A673 (cell line): ENCODE data around the gene DLK1. TPM values are rescaled to one million over a fixed set of nuclear protein-coding genes. Genes with fewer than 3 reads are reported as not detected.

Experiments
- BruUV-seq: library from RNA; stranded (reverse); fragments of 400-500 nt; replicated peaks from 2 replicates; lab custom pipeline; 2021; lab: Mats Ljungman, UMichigan
- CTCF ChIA-PET: fragments of 300-600 bp; sonication (Branson Sonifier 250); formaldehyde crosslinking; loops from one replicate; lab custom pipeline; 2022; ENCODE audit warnings: antibody characterized with exemption; lab: Charles Lee
- POLR2A ChIA-PET: fragments of 300-600 bp; sonication (Branson Sonifier 250); formaldehyde crosslinking; loops from one replicate; lab custom pipeline; 2022; ENCODE audit warnings: antibody characterized with exemption; ENCODE audit not compliant: low non-redundant PET; lab: Charles Lee
- DNase-seq: peaks from one replicate; pipeline ENCODE4 v3.0.0-alpha.2; 2015; ENCODE audit warnings: low spot score
- H3K27ac ChIP-seq: fragments of 200-600 bp; sonication (generic); 2 replicates; pipeline ENCODE4 v1.5.1; 2016; ENCODE audit warnings: mixed run types, low read depth, mild to moderate bottlenecking, mixed read lengths, antibody characterized with exemption, low read length; ENCODE audit not compliant: poor library complexity, severe bottlenecking
- H3K27me3 ChIP-seq: fragments of 200-600 bp; sonication (generic); replicated peaks from 2 replicates; pipeline ENCODE4 v1.6.1; 2017; ENCODE audit warnings: mixed run types, low read depth, mild to moderate bottlenecking, mixed read lengths, antibody characterized with exemption, low read length; ENCODE audit not compliant: insufficient read depth, poor library complexity
- H3K36me3 ChIP-seq: fragments of 200-600 bp; sonication (generic); 2 replicates; pipeline ENCODE4 v1.6.1; 2016; ENCODE audit warnings: mixed run types, mild to moderate bottlenecking, mixed read lengths, antibody characterized with exemption, low read length; ENCODE audit not compliant: insufficient read depth, poor library complexity, severe bottlenecking
- H3K4me1 ChIP-seq: fragments of 200-600 bp; sonication (generic); 2 replicates; pipeline ENCODE4 v1.6.1; 2017; ENCODE audit warnings: mixed run types, mild to moderate bottlenecking, mixed read lengths, antibody characterized with exemption, low read length; ENCODE audit not compliant: insufficient read depth, poor library complexity, severe bottlenecking
- H3K4me3 ChIP-seq: fragments of 200-600 bp; sonication (generic); 2 replicates; pipeline ENCODE4 v1.5.1; 2016; ENCODE audit warnings: low read depth, mixed run types, mild to moderate bottlenecking, mixed read lengths, low read length; ENCODE audit not compliant: poor library complexity, severe bottlenecking
- H3K9me3 ChIP-seq: fragments of 200-600 bp; sonication (generic); 2 replicates; pipeline ENCODE4 v1.6.1; 2016; ENCODE audit warnings: mixed run types, low read depth, mild to moderate bottlenecking, mixed read lengths, antibody characterized with exemption, low read length; ENCODE audit not compliant: poor library complexity, severe bottlenecking
- EZH2 ChIP-seq: fragments of 200-600 bp; sonication (generic); IDR thresholded peaks from 2 replicates; pipeline ENCODE4 v1.6.1; 2017; ENCODE audit warnings: borderline replicate concordance, low read depth, mild to moderate bottlenecking, mixed read lengths, antibody characterized with exemption, low read length; ENCODE audit not compliant: poor library complexity, severe bottlenecking
- intact Hi-C: fragments of 100-400 bp; cut with micrococcal nuclease; formaldehyde crosslinking; loops from one replicate; pipeline ENCODE4 v1.10.0; 2022; ENCODE audit not compliant: unreplicated experiment
- total RNA-seq: library from RNA; stranded (reverse); gene quantifications from 2 replicates; pipeline ENCODE4 v1.2.3, GENCODE V29; 2021
- TF ChIP-seq, protein P1 (sequence below): fragments of 300-800, 200-600 bp; sonication (generic); conservative IDR thresholded peaks from 2 replicates; pipeline ENCODE4 v1.5.1; 2017; ENCODE audit warnings: low read depth, mild to moderate bottlenecking, antibody characterized with exemption, low read length, moderate library complexity, mixed read lengths

Gene DLK1
- total RNA-seq, 1 experiment from 2014 or later, result not detected

DNA sequence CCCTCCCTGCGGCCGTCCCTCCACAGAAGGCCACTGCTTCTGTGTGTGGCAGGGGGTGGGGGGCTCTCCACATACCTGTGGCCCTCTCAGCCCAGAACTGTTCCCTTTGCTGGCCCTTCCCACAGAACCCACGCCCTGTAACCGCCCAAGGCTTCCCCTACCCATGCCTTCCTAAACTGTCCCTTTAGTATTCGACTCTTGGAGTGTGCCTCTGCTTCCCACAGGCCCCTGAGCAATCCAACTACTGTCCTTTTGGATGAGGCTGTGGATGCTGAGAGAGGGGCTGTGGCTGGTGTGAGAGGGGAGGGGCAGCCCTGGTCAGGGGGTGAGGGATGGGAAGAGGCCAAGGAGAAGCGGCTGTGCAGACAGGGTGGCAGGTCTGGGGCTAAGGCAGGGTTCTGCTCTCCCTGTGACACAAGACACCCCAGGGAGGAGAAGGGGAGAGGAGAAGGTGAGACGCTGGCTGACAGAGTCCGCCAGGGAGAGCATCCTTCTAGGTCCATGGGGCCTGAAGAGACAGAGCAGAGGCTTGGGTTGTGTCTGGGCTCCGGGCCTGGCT is 46.0 kb downstream of the DLK1 start:
- DNase-seq, result no peak
- intact Hi-C loops, result no loop called here
- no TSS peak for BruUV-seq
- Histone ChIP-seq H3K4me1 (no peaks in the 10 kb centered on the region), H3K27me3 (no peaks in the 10 kb centered on the region), H3K9me3 (no peaks in the 10 kb centered on the region), H3K27ac (no peak overlapping the region), H3K4me3 (no peak overlapping the region), H3K36me3 (no peaks in the 10 kb centered on the region)
- ChIA-PET CTCF (no interaction called here), POLR2A (no interaction called here)
- TF ChIP-seq, protein P1, sequence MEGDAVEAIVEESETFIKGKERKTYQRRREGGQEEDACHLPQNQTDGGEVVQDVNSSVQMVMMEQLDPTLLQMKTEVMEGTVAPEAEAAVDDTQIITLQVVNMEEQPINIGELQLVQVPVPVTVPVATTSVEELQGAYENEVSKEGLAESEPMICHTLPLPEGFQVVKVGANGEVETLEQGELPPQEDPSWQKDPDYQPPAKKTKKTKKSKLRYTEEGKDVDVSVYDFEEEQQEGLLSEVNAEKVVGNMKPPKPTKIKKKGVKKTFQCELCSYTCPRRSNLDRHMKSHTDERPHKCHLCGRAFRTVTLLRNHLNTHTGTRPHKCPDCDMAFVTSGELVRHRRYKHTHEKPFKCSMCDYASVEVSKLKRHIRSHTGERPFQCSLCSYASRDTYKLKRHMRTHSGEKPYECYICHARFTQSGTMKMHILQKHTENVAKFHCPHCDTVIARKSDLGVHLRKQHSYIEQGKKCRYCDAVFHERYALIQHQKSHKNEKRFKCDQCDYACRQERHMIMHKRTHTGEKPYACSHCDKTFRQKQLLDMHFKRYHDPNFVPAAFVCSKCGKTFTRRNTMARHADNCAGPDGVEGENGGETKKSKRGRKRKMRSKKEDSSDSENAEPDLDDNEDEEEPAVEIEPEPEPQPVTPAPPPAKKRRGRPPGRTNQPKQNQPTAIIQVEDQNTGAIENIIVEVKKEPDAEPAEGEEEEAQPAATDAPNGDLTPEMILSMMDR, result no peak
- TF ChIP-seq EZH2, result no peak

DNA sequence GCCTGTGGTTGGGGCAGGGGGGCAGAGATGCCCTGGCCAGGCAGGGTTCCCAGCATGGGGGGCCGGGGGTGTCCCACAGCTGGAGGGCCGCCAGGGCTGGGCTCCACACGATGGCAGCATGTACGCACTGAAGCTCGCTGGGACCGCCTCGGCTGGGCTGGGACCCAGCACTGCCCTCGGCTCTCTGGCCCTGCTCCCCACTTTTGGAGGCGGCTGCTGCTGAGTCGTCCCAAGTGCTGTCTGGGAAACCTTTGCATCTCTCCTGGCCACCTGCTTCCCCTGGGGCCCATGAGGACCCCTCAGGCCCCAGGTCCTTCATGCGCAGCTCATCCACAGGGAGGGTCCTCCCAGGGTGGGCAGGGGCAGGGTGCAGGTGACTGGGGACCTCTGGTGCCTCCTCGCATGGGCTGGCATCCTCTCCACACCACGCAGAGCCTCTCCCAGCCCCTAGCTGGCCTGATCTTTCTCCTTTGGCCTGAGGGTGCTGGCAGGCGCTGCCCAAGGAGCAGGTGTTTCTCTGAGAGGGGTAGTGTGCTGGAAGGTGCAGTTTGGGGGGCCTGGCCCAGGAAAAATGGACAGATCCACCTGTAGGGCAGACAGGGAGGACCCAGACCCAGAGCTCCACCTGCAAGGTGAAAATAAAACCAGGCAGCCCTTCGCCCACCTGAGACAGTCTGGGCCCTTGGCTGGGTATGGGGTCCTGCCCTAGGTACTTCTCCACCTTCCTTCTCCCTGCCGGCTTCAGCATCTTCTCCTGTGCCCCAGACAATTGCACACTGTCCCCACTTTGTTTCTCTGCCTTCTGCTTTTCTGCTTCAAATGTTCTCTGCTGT is 46.9 kb downstream of the DLK1 start:
- no peaks in the 10 kb centered on the region for H3K27me3 ChIP-seq
- no peak for DNase-seq
- CTCF ChIA-PET, result no interaction called here
- no peaks in the 10 kb centered on the region for H3K4me1 ChIP-seq
- intact Hi-C loops, result no loop called here
- H3K27ac ChIP-seq, result no peak overlapping the region
- H3K9me3 ChIP-seq, result no peaks in the 10 kb centered on the region
- no peak overlapping the region for H3K4me3 ChIP-seq
- POLR2A ChIA-PET, result no interaction called here
- H3K36me3 ChIP-seq, result no peaks in the 10 kb centered on the region
- TF ChIP-seq EZH2, result no peak
- TF ChIP-seq, protein P1, result no peak
- no TSS peak for BruUV-seq

DNA sequence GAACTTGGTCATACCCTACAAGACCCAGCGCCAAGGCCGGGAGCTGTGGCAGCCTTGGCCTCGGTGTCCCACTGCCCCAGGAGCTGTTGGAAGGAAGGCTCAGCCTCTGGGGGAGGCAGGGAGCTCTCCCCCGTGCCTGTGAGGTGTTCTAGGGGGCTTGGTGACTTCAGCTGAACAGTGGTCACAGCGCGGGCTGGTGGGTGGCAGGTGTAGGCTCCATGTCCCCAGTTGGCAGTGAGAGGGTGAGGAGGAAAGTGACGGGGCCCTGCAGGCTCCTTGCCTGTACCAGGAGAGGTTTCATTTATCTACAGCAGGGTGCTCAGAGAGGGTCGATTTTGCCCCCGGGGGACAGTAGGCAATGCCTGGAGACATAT is 47.5 kb downstream of the DLK1 start:
- Histone ChIP-seq H3K9me3 (no peaks in the 10 kb centered on the region), H3K36me3 (no peaks in the 10 kb centered on the region), H3K27ac (no peak overlapping the region), H3K4me1 (no peaks in the 10 kb centered on the region), H3K4me3 (no peak overlapping the region), H3K27me3 (no peaks in the 10 kb centered on the region)
- TF ChIP-seq EZH2, result no peak
- TF ChIP-seq, protein P1, result no peak
- CTCF ChIA-PET, result no interaction called here
- intact Hi-C loops, result no loop called here
- POLR2A ChIA-PET, result no interaction called here
- BruUV-seq, result no TSS peak
- DNase-seq, result no peak
